Body of pancreas (tissue), 4 donors: ENCODE results near the gene WNT5B. TPM values are rescaled to one million over a fixed set of nuclear protein-coding genes. Genes with fewer than 3 reads are reported as not detected.
A peak's percentile ranks its signal among the peaks of the same experiment; 100 is the strongest.

Source experiments
- ATAC-seq: fragments of 150-250 bp; one replicate; pipeline ENCODE4 v1.9.1; 2016
- DNase-seq, 4 donors: peaks; one replicate each; pipeline ENCODE4 v3.0.0-alpha.2; 2019
- H3K27ac ChIP-seq, 4 donors: fragments of 200-600 bp; sonication (generic); 1 replicate in 3 of 4; 2 replicates in 1 of 4; pipeline versions ENCODE4 v1.5.1 to v1.6.1; 2016 to 2019; ENCODE audit warnings: mild to moderate bottlenecking in 1 of 4, mixed read lengths in 1 of 4, moderate library complexity in 1 of 4
- H3K27me3 ChIP-seq, 2 donors: fragments of 200-600 bp; sonication (generic); one replicate each; pipeline ENCODE4 v1.6.0; 2016; ENCODE audit warnings: mild to moderate bottlenecking in 1 of 2
- H3K36me3 ChIP-seq, 2 donors: fragments of 200-600 bp; sonication (generic); replicated peaks in 1 of 2; 2 replicates each; pipeline ENCODE4 v1.5.1; 2016; ENCODE audit warnings: low read depth in 2 of 2; ENCODE audit not compliant: insufficient read depth in 1 of 2
- H3K4me1 ChIP-seq: fragments of 200-600 bp; sonication (generic); one replicate; pipeline ENCODE4 v1.6.0; 2016
- H3K4me3 ChIP-seq, 2 donors: fragments of 200-600 bp; sonication (generic); 1 replicate in 1 of 2; 2 replicates in 1 of 2; pipeline ENCODE4 v1.5.1; 2016 to 2019
- H3K9me3 ChIP-seq, 3 donors: fragments of 200-600 bp; sonication (generic); 1 replicate in 2 of 3; 2 replicates in 1 of 3; pipeline ENCODE4 v1.5.1; 2016
- CTCF ChIP-seq, 7 experiments: fragments of 450-650 bp in 4 of 7; fragments of 200-600 bp in 3 of 7; sonication (generic) in 3 of 7; IDR thresholded peaks; one replicate each; pipeline ENCODE4 v1.5.1; 2016 to 2019; ENCODE audit warnings: antibody characterized with exemption in 7 of 7
- POLR2A ChIP-seq, 3 donors: fragments of 450-650 bp; IDR thresholded peaks; one replicate each; pipeline ENCODE4 v1.6.1; 2016; ENCODE audit warnings: antibody characterized with exemption in 3 of 3, mild to moderate bottlenecking in 2 of 3
- WGBS, 2 donors: methylation state at CpG; one replicate each; pipeline ENCODE4 v1.1.5; 2017; 5-methylcytosine and 5-hydroxymethylcytosine counted together
- intact Hi-C: fragments of 100-400 bp; cut with DNase I; formaldehyde crosslinking; loops from one replicate; pipeline ENCODE4 v1.15.1; 2023
- total RNA-seq, 2 donors: library from RNA; depleted of rRNA; stranded (reverse); fragments of >200 nt; gene quantifications; one replicate each; pipeline ENCODE4 v1.1.0, GENCODE V29; 2016

Gene WNT5B
- total RNA-seq, 2 donors from 2014 or later, result not detected

- 69 to 75% methylated on average over 7 of the region's 7 CpGs for WGBS, 2 donors
- TF ChIP-seq POLR2A (IDR thresholded peaks at IDR 0.05), result no peak
- TF ChIP-seq CTCF (IDR thresholded peaks at IDR 0.05), result no peak
- H3K27me3 ChIP-seq, result no peaks in the 10 kb centered on the region
- intact Hi-C loops, result no loop called here
- no peak overlapping the region for H3K27ac ChIP-seq
- DNase-seq, result no peak
- no peaks in the 10 kb centered on the region for H3K4me1 ChIP-seq
- no peak overlapping the region for H3K4me3 ChIP-seq
- no peaks in the 10 kb centered on the region for H3K36me3 ChIP-seq
- ATAC-seq, result no peak
- H3K9me3 ChIP-seq, result no peaks in the 10 kb centered on the region
Observed at GRCh38 chr12:1680804-1681492, 51.9 kb downstream of the WNT5B start.

- H3K4me1 ChIP-seq, result no peaks in the 10 kb centered on the region
- 32 to 59% methylated on average over 2 of the region's 2 CpGs for WGBS, 2 donors
- DNase-seq, result no peak
- intact Hi-C loops, result no loop called here
- TF ChIP-seq POLR2A (IDR thresholded peaks at IDR 0.05), result no peak
- no peak for TF ChIP-seq CTCF (IDR thresholded peaks at IDR 0.05)
- H3K27ac ChIP-seq, result no peak overlapping the region
- ATAC-seq, result no peak
- H3K4me3 ChIP-seq, result no peak overlapping the region
- no peaks in the 10 kb centered on the region for H3K27me3 ChIP-seq
- no peaks in the 10 kb centered on the region for H3K9me3 ChIP-seq
- no peaks in the 10 kb centered on the region for H3K36me3 ChIP-seq
Observed at GRCh38 chr12:1681493-1681807, 52.4 kb downstream of the WNT5B start.

GRCh38 chr12:1688086-1688710 is 59.2 kb downstream of the WNT5B start:
- intact Hi-C loops, result no loop called here
- WGBS, 2 donors, result 89 to 92% methylated on average over 5 of the region's 5 CpGs
- no peaks in the 10 kb centered on the region for H3K36me3 ChIP-seq
- no peak overlapping the region for H3K27ac ChIP-seq
- H3K27me3 ChIP-seq, result no peaks in the 10 kb centered on the region
- ATAC-seq, result no peak
- DNase-seq, result no peak
- TF ChIP-seq POLR2A (IDR thresholded peaks at IDR 0.05) (no peak), CTCF (IDR thresholded peaks at IDR 0.05) (no peak)
- H3K4me3 ChIP-seq, result no peak overlapping the region
- H3K4me1 ChIP-seq, result peaks cover 18% of the 10 kb centered on the region
- no peaks in the 10 kb centered on the region for H3K9me3 ChIP-seq

GRCh38 chr12:1690578-1691122 is 61.6 kb downstream of the WNT5B start, which contains the start of gene ADIPOR2:
ADIPOR2 (plus strand) TSS chr12:1691070; CDS start chr12:1754344, 63,274 bp downstream.
- Histone ChIP-seq H3K36me3 (no peaks in the 10 kb centered on the region), H3K9me3 (no peaks in the 10 kb centered on the region), H3K4me1 (peaks cover 18% of the 10 kb centered on the region), H3K27me3 (no peaks in the 10 kb centered on the region), H3K4me3 (peak within 1 kb of the TSS; percentile 65 to 98), H3K27ac (peak within 1 kb of the TSS; percentile 71 to 98 (median 93))
- TF ChIP-seq CTCF (IDR thresholded peaks at IDR 0.05), result no peak
- peak; percentile 71 to 80 (median 79) for TF ChIP-seq POLR2A (IDR thresholded peaks at IDR 0.05)
- DNase-seq (peak; percentile 95 to 97 (median 96)), ATAC-seq (peak; percentile 99)
- 0 to 1% methylated on average over 7 to 30 of the region's 59 CpGs for WGBS, 2 donors
- intact Hi-C loops, result no loop called here
